Heart right ventricle (tissue), 16 donors: ENCODE measurements around the gene PDLIM7. TPM values are rescaled to one million over a fixed set of nuclear protein-coding genes. Genes with fewer than 3 reads are reported as not detected.

Source experiments
- ATAC-seq, 8 donors: fragments of 200-7000 bp; cut with Tn5 transposase; one replicate each; pipeline ENCODE4 v1.9.1; 2020; ENCODE audit warnings: mild to moderate bottlenecking in 8 of 8, moderate library complexity in 8 of 8, moderate number of reproducible peaks in 1 of 8
- DNase-seq, 2 donors: peaks; one replicate each; pipeline ENCODE4 v3.0.0-alpha.2; 2020
- H3K27ac ChIP-seq, 10 donors: fragments of 200-600 bp; sonication (generic) in 2 of 10; one replicate each; pipeline versions ENCODE4 v1.5.0 to v1.8.0; 2020 to 2022; ENCODE audit warnings: mild to moderate bottlenecking in 3 of 10
- H3K27me3 ChIP-seq, 7 donors: fragments of 200-600 bp; one replicate each; pipeline ENCODE4 v1.8.0; 2021 to 2022; ENCODE audit warnings: mild to moderate bottlenecking in 2 of 7
- H3K36me3 ChIP-seq, 9 donors: fragments of 200-600 bp; sonication (generic) in 1 of 9; one replicate each; pipeline versions ENCODE4 v1.5.0 to v1.8.0; 2020 to 2022; ENCODE audit warnings: mild to moderate bottlenecking in 2 of 9
- H3K4me1 ChIP-seq, 9 donors: fragments of 200-600 bp; sonication (generic) in 1 of 9; one replicate each; pipeline versions ENCODE4 v1.5.0 to v1.8.0; 2020 to 2022; ENCODE audit warnings: mild to moderate bottlenecking in 4 of 9
- H3K4me3 ChIP-seq, 10 donors: fragments of 200-600 bp; sonication (generic) in 2 of 10; one replicate each; pipeline versions ENCODE4 v1.5.0 to v1.8.0; 2020 to 2022; ENCODE audit warnings: mild to moderate bottlenecking in 7 of 10, moderate library complexity in 2 of 10
- H3K9me3 ChIP-seq, 11 donors: fragments of 200-600 bp in 10 of 11; sonication (generic) in 2 of 11; one replicate each; pipeline versions ENCODE4 v1.5.0 to v1.8.0; 2013 to 2022; ENCODE audit warnings: mild to moderate bottlenecking in 2 of 11, control low read depth in 1 of 11, moderate library complexity in 1 of 11
- WGBS, 2 donors: extraction: QIAGEN DNeasy Blood & Tissue Kit; methylation state at CpG; one replicate each; pipeline ENCODE4 v1.1.7; 2013; ENCODE audit warnings: inconsistent platforms in 1 of 2; 5-methylcytosine and 5-hydroxymethylcytosine counted together
- intact Hi-C, 10 donors: fragments of 100-400 bp; cut with DNase I; formaldehyde crosslinking; loops; one replicate each; pipeline versions ENCODE4 v1.11.1 to v1.14.2; 2022
- polyA plus RNA-seq, 2 donors: library from polyadenylated mRNA; stranded (reverse); fragments of 200-250 nt; gene quantifications; one replicate each; pipeline ENCODE4 v1.2.3, GENCODE V29; 2013
- total RNA-seq, 10 donors: library from RNA; stranded (reverse); fragmentation: NEBNext Ultra II Directional in 3 of 10; extraction: Animal tissue kit (Norgen Biotek cat#: 25700) in 3 of 10; gene quantifications; one replicate each; pipeline versions ENCODE4 v1.2.1 to v1.2.4, GENCODE V29; 2021 to 2023
- TF ChIP-seq, protein P1 (sequence below), 9 donors: fragments of 200-600 bp; sonication (generic) in 2 of 9; IDR thresholded peaks; one replicate each; pipeline versions ENCODE4 v1.5.0 to v1.8.0; 2021 to 2022; ENCODE audit warnings: antibody characterized with exemption in 9 of 9, mild to moderate bottlenecking in 5 of 9, moderate library complexity in 1 of 9
- donor health status: Arrhythmogenic right ventricular cardiomyopathy.
- donor health status: ischemic (EF 13 %, LVEDD 7.1; RV severe dilation, severe dysfunction).
- donor health status: healthy with polysubstance abuse.
- donor health status: DM: no; HTN: yes; CAD: no.
- donor health status: DM: no; HTN: no; CAD: no.
- donor health status: ischemic (EF 25% LVEDD 6.9; RV normal size, moderate dysfunction).
- donor health status: ischemic (EF 25% LVEDD 5.7; RV mildly dilated, moderate dysfunction).
- donor health status: healthy.
- donor health status: DM: yes; HTN: yes; CAD: no.
- donor health status: Ischemic cardiomyopathy.
- donor health status: ischemic (EF 35%, LVEDD 5.7; RV mildly dilated, moderate dysfunction).
- donor health status: nonischemic (EF 11% LVEDD 7.7; RV severe dilation, severe dysfunction).
- donor health status: DM: yes; HTN: yes; CAD: no.
- donor health status: PGD.
- donor health status: ischemic (EF 29% LVEDD 5.4; RV normal size, mild dysfunction).
- donor health status: nonischemic (EF 23%, LVEDD 6.1; RV moderate dilation, normal function).

Gene PDLIM7
- total and polyA plus RNA-seq, 12 donors: 32.5 to 131 (median 58.1) TPM

DNA sequence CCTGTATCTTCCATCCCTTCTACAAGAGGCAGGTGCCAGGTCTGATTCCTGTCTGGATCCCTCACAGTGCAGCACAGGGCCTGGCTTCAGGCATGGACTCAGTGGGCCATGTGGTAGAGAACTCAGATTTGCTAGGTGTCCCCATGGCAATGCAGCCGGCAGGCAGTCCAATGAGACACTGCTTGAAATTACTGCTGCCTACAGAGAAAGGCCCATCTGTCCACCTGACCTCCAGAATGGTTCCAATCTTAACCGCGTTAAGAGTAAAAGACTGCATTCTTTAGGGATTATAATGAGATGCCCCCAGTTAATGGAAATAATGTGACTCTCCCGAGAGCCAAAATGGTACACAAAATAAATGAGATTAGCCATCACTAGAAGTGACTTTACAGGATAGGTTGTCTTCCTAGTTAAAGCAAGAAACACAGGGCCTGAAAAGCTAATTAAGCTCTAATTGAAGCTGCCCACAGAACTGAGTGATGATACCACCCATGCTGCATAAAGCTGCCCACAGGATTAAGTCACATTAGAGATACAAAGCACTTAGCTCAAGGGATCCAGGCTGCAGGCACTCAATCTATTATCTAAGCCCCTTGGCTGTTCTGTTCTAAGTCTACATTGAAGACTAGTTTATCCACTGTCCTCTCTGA, 45.5 kb upstream of the PDLIM7 start:
- DNase-seq (no peak), ATAC-seq (no peak)
- Histone ChIP-seq H3K36me3 (peaks cover 0 to 33% (median 0%) of the 10 kb centered on the region in 9 donors), H3K4me3 (no peak overlapping the region), H3K27ac (peak overlapping the region in 2 of 10 donors; percentile 17 to 24), H3K9me3 (no peaks in the 10 kb centered on the region), H3K4me1 (peaks cover 15 to 83% (median 76%) of the 10 kb centered on the region in 9 donors), H3K27me3 (no peaks in the 10 kb centered on the region)
- TF ChIP-seq, protein P1, sequence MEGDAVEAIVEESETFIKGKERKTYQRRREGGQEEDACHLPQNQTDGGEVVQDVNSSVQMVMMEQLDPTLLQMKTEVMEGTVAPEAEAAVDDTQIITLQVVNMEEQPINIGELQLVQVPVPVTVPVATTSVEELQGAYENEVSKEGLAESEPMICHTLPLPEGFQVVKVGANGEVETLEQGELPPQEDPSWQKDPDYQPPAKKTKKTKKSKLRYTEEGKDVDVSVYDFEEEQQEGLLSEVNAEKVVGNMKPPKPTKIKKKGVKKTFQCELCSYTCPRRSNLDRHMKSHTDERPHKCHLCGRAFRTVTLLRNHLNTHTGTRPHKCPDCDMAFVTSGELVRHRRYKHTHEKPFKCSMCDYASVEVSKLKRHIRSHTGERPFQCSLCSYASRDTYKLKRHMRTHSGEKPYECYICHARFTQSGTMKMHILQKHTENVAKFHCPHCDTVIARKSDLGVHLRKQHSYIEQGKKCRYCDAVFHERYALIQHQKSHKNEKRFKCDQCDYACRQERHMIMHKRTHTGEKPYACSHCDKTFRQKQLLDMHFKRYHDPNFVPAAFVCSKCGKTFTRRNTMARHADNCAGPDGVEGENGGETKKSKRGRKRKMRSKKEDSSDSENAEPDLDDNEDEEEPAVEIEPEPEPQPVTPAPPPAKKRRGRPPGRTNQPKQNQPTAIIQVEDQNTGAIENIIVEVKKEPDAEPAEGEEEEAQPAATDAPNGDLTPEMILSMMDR (IDR thresholded peaks at IDR 0.05): no peak
- WGBS, 2 donors: 92% methylated on average over 4 of the region's 4 CpGs
- intact Hi-C loops: loop anchor here in 1 of 10 donors (10.0 kb wide), 1 partner anchor 52 kb away; the partner anchor contains the start of gene TMED9

DNA sequence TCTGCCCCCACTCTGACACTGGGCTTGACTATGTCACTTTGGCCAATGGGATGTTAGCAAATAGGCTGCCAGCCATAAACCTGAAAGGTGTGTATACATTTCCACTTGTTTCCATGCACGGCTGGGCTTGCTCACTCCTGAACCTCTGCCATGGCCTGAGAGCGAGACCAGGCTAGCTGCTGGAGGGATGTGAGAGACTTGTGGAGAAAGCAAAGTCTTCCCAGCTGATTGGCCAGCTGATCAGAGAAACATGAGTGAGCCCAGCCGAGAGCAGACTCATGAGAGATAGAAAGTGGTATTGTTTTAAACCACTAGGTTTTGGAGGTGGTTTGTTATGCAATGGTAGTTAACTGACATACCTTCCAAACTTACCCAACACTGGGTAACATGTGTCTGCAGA, 43.0 kb upstream of the PDLIM7 start:
- Histone ChIP-seq H3K9me3 (no peaks in the 10 kb centered on the region), H3K27ac (no peak overlapping the region), H3K4me3 (no peak overlapping the region), H3K27me3 (no peaks in the 10 kb centered on the region), H3K36me3 (peaks cover 0 to 58% (median 0%) of the 10 kb centered on the region in 9 donors), H3K4me1 (peaks cover 24 to 79% (median 71%) of the 10 kb centered on the region in 9 donors)
- TF ChIP-seq, protein P1 (IDR thresholded peaks at IDR 0.05): no peak
- ATAC-seq (no peak), DNase-seq (no peak)
- WGBS, 2 donors: 81 to 90% methylated on average over 3 of the region's 3 CpGs
- intact Hi-C loops: loop anchor here in 1 of 10 donors (10.0 kb wide), 1 partner anchor 54 kb away; the partner anchor contains the start of gene TMED9

DNA sequence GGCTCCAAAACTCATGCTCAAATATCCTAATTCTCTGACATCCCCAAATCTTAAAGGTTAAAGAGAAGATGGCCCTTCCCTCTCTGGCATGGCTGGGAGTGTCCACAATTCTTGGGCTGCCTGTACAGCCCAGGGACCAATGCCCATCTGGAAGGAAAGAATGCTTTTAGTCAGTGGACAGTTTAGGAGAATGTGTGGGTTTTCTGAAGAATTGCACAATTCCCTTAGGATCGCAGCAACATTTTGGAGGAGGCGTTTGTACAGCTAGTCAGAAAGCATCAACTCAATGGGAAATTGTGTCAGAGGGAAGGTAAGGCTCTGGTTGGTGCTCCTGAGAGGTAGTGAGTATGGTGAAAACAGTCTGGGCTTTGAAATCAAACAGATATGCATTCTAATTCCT, 42.0 kb upstream of the PDLIM7 start:
- Histone ChIP-seq H3K4me1 (peaks cover 24 to 74% (median 65%) of the 10 kb centered on the region in 9 donors), H3K27me3 (no peaks in the 10 kb centered on the region), H3K36me3 (peaks cover 0 to 68% (median 7%) of the 10 kb centered on the region in 9 donors), H3K4me3 (no peak overlapping the region), H3K9me3 (no peaks in the 10 kb centered on the region), H3K27ac (peak overlapping the region in 8 of 10 donors; percentile 63 to 86 (median 68))
- 73 to 93% methylated on average over 2 of the region's 2 CpGs for WGBS, 2 donors
- DNase-seq (no peak), ATAC-seq (peak in 5 of 8 donors; percentile 18 to 69 (median 34))
- TF ChIP-seq, protein P1 (IDR thresholded peaks at IDR 0.05): no peak
- intact Hi-C loops: no loop called here

DNA sequence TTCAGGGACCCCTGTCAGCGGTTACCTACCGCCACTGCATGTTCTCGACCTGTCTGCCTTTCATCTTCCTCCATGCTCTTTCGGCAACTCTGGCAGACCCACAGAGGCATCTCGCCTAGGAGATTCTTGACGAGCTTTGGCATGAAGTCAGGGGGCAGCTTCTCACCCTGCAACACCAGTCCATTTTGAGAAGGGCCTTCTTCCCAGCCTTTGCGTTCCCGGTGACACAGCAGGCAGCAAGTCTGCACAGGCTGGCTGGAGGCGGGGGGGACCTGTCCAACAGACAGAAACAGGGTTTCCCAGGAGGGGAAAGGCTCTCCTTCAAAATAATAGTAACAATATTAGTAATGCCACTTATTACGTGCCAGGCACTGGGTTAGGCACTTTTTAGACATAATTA, 41.5 kb upstream of the PDLIM7 start:
- intact Hi-C loops: no loop called here
- no peaks in the 10 kb centered on the region for H3K9me3 ChIP-seq
- DNase-seq (peak in 1 of 2 donors; percentile 32), ATAC-seq (peak in 6 of 8 donors; percentile 16 to 70 (median 53))
- TF ChIP-seq, protein P1 (IDR thresholded peaks at IDR 0.05): no peak
- peaks cover 0 to 71% (median 7%) of the 10 kb centered on the region in 9 donors for H3K36me3 ChIP-seq
- peaks cover 21 to 71% (median 64%) of the 10 kb centered on the region in 9 donors for H3K4me1 ChIP-seq
- WGBS, 2 donors: 73 to 76% methylated on average over 10 of the region's 10 CpGs
- peak overlapping the region in 9 of 10 donors; percentile 59 to 86 (median 68) for H3K27ac ChIP-seq
- H3K4me3 ChIP-seq: no peak overlapping the region
- no peaks in the 10 kb centered on the region for H3K27me3 ChIP-seq
